ENCODE measurements around the gene FIG4. TPM values are rescaled to one million over a fixed set of nuclear protein-coding genes. Genes with fewer than 3 reads are reported as not detected.
"Not testable (repeated sequence)": the region's sequence is repeated elsewhere in the genome, so short reads cannot be mapped to it uniquely, and the experiment has no call there.

FIG4 gene
- total RNA-seq, 4 donors from 2014 or later, result 6.9 to 17.1 (median 10.6) TPM

DNA sequence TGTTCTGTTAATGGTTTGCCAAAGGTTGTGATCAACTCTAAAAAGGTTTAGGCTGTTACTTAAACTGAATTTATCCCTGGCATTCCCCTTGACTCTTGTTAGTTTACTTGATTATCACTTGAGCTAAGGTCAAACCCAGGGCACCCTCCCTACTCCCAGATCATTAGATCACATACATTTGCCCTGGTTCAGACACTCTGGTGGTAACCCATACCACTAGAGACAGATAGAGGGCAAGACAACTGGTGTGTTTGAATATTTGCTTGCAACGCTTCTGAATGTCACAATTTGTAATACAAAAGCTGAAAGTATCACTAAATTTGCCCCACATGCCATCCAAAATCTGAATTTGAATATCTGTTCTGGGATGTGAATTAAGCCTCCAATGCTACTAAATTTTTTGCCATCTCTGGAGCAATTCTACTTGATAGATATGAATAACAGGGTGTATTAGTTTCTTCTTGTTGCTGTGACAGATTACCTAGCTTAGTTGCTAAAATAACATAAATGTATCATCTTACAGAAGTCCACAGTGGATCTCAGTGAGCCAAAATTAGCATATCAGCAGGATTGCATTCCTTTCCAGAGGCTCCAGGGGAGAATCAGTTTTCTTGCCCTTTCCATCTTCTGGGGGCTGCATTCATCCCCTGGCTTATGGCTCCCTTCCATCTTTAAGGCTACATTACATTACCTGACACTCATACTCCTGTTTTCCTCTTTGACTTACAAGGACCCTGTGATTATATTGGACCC, 45.4 kb downstream of the FIG4 start:
- no peak overlapping the region for H3K4me3 ChIP-seq (ENCODE audit: low read depth, poor library complexity, severe bottlenecking)
- no peak for TF ChIP-seq POLR2A (IDR thresholded peaks at IDR 0.05)
- WGBS, 2 donors, result 87 to 91% methylated on average over 1 of the region's 1 CpG
- intact Hi-C loops (cut with DNase I; ENCODE audit: low total_unique reads), result no loop called here
- DNase-seq (ENCODE audit: low spot score in 2 of 2), result no peak

DNA sequence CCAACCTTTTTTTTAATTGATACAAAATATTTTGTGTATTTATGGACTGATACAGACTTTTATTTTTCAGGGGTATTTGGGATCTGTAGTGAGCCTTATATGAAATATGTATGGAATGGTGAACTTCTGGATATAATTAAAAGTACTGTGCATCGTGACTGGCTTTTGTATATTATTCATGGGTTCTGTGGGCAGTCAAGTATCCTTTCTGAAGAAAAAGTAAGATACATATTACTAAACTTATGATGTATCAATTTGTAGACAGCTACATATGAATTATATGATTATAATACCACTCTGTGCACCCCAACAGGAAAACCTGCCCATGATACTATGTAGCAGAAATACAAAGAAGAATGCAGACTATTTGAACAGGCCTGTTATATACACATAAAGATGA, 47.2 kb downstream of the FIG4 start:
- H3K4me3 ChIP-seq (ENCODE audit: low read depth, poor library complexity, severe bottlenecking), result no peak overlapping the region
- TF ChIP-seq, protein P1, sequence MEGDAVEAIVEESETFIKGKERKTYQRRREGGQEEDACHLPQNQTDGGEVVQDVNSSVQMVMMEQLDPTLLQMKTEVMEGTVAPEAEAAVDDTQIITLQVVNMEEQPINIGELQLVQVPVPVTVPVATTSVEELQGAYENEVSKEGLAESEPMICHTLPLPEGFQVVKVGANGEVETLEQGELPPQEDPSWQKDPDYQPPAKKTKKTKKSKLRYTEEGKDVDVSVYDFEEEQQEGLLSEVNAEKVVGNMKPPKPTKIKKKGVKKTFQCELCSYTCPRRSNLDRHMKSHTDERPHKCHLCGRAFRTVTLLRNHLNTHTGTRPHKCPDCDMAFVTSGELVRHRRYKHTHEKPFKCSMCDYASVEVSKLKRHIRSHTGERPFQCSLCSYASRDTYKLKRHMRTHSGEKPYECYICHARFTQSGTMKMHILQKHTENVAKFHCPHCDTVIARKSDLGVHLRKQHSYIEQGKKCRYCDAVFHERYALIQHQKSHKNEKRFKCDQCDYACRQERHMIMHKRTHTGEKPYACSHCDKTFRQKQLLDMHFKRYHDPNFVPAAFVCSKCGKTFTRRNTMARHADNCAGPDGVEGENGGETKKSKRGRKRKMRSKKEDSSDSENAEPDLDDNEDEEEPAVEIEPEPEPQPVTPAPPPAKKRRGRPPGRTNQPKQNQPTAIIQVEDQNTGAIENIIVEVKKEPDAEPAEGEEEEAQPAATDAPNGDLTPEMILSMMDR (IDR thresholded peaks at IDR 0.05), result no peak
- TF ChIP-seq POLR2A (IDR thresholded peaks at IDR 0.05), result no peak
- no peak for DNase-seq (ENCODE audit: low spot score in 2 of 2)
- intact Hi-C loops (cut with DNase I; ENCODE audit: low total_unique reads), result no loop called here
- 86 to 87% methylated on average over 1 of the region's 1 CpG for WGBS, 2 donors

- TF ChIP-seq, protein P1 (IDR thresholded peaks at IDR 0.05), result no peak
- TF ChIP-seq POLR2A (IDR thresholded peaks at IDR 0.05), result no peak
- DNase-seq (ENCODE audit: low spot score in 2 of 2), result no peak
- intact Hi-C loops (cut with DNase I; ENCODE audit: low total_unique reads), result no loop called here
- WGBS, 2 donors, result 80 to 93% methylated on average over 2 of the region's 2 CpGs
- H3K4me3 ChIP-seq (ENCODE audit: low read depth, poor library complexity, severe bottlenecking), result peak overlapping the region; percentile 6
Observed at GRCh38 chr6:109738667-109739066, 47.6 kb downstream of the FIG4 start.

- no peak overlapping the region for H3K4me3 ChIP-seq (ENCODE audit: low read depth, poor library complexity, severe bottlenecking)
- 91 to 92% methylated on average over 3 of the region's 3 CpGs for WGBS, 2 donors
- DNase-seq (ENCODE audit: low spot score in 2 of 2), result no peak
- intact Hi-C loops (cut with DNase I; ENCODE audit: low total_unique reads), result no loop called here
- TF ChIP-seq POLR2A (IDR thresholded peaks at IDR 0.05), result no peak
- TF ChIP-seq, protein P1 (IDR thresholded peaks at IDR 0.05), result no peak
Observed at GRCh38 chr6:109739686-109740085, 48.6 kb downstream of the FIG4 start.

DNA sequence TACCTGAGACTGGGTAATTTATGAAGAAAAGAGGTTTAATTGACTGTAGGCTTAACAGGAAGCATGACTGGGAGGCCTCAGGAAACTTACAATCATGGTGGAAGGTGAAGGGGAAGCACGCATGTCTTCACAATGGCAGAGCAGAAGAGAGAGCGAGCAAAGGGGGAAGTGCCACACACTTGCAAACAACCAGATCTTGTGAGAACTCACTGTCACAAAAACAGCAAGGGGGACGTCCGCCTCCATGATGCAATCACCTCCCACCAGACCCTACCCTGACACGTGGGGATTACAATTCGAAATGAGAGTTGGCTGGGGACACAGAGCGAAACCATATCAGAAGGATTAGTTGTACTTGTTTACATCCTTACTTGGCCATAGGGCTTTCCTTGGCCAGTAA, 49.7 kb downstream of the FIG4 start:
- no peak for DNase-seq (ENCODE audit: low spot score in 2 of 2)
- 67 to 72% methylated on average over 7 of the region's 7 CpGs for WGBS, 2 donors
- no peak for TF ChIP-seq POLR2A (IDR thresholded peaks at IDR 0.05)
- TF ChIP-seq, protein P1 (IDR thresholded peaks at IDR 0.05), result no peak

DNA sequence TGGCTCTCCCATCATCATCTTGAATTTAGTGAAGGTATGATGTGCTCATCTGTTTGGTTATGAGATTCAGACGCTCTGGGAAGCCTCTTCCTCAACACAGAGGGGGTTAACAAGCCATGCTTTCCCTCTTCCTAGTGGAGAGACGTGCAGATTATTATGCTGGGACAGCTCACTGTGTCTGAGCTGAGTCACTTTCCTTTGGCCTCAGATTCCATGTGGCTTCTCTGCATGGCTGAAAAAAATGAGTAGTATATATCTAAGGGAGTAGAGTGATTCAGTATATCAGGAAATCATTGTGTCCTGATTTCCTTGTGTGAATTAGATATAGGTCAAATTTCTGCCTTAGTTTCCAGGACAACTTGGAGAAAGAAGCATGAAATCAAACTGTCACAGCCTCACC, 52.6 kb downstream of the FIG4 start:
- intact Hi-C loops (cut with DNase I; ENCODE audit: low total_unique reads), result no loop called here
- no peak for TF ChIP-seq POLR2A (IDR thresholded peaks at IDR 0.05)
- TF ChIP-seq, protein P1 (IDR thresholded peaks at IDR 0.05), result no peak
- no peak for DNase-seq (ENCODE audit: low spot score in 2 of 2)
- WGBS, 2 donors, result 38 to 64% methylated on average over 2 of the region's 2 CpGs
- no peak overlapping the region for H3K4me3 ChIP-seq (ENCODE audit: low read depth, poor library complexity, severe bottlenecking)

More for the DNA sequence above, 49.7 kb downstream of the FIG4 start:
- intact Hi-C loops (cut with DNase I; ENCODE audit: low total_unique reads), result no loop called here
- no peak overlapping the region for H3K4me3 ChIP-seq (ENCODE audit: low read depth, poor library complexity, severe bottlenecking)

DNA sequence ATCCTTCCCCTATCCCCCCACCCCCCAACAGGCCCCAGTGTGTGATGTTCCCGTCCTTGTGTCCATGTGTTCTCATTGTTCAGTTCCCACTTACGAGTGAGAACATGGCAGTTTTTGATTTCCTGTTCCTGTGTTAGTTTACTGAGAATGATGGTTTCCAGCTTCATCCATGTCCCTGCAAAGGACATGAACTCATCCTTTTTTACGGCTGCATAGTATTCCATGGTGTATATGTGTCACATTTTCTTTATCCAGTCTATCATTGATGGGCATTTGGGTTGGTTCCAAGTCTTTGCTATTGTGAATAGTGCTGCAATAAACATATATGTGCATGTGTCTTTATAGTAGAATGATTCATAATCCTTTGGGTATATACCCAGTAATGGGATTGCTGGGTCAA, 53.7 kb downstream of the FIG4 start:
- intact Hi-C loops (cut with DNase I; ENCODE audit: low total_unique reads); H3K4me3 ChIP-seq (ENCODE audit: low read depth, poor library complexity, severe bottlenecking); DNase-seq (ENCODE audit: low spot score in 2 of 2): not testable (repeated sequence)
- WGBS, 2 donors, result 93 to 100% methylated on average over 3 of the region's 3 CpGs

Data from lower leg skin (tissue), 4 donors.